GM12864 (cell line): ENCODE measurements around the gene ANGEL1.

Experiments
- DNase-seq: peaks from one replicate; pipeline ENCODE4 v3.0.0-alpha.2; 2011; ENCODE audit warnings: low read depth
- H3K4me3 ChIP-seq: 2 replicates; pipeline ENCODE4 v1.5.1; 2011; ENCODE audit warnings: mild to moderate bottlenecking, low read depth, low read length, control low read depth
- TF ChIP-seq, protein P1 (sequence below): IDR thresholded peaks from 2 replicates; pipeline ENCODE4 v1.5.1; 2011; ENCODE audit warnings: low read depth, mild to moderate bottlenecking, moderate library complexity, low read length, control low read depth, inconsistent platforms; ENCODE audit errors: missing control alignments

The ANGEL1 gene, protein sequence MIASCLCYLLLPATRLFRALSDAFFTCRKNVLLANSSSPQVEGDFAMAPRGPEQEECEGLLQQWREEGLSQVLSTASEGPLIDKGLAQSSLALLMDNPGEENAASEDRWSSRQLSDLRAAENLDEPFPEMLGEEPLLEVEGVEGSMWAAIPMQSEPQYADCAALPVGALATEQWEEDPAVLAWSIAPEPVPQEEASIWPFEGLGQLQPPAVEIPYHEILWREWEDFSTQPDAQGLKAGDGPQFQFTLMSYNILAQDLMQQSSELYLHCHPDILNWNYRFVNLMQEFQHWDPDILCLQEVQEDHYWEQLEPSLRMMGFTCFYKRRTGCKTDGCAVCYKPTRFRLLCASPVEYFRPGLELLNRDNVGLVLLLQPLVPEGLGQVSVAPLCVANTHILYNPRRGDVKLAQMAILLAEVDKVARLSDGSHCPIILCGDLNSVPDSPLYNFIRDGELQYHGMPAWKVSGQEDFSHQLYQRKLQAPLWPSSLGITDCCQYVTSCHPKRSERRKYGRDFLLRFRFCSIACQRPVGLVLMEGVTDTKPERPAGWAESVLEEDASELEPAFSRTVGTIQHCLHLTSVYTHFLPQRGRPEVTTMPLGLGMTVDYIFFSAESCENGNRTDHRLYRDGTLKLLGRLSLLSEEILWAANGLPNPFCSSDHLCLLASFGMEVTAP

DNA sequence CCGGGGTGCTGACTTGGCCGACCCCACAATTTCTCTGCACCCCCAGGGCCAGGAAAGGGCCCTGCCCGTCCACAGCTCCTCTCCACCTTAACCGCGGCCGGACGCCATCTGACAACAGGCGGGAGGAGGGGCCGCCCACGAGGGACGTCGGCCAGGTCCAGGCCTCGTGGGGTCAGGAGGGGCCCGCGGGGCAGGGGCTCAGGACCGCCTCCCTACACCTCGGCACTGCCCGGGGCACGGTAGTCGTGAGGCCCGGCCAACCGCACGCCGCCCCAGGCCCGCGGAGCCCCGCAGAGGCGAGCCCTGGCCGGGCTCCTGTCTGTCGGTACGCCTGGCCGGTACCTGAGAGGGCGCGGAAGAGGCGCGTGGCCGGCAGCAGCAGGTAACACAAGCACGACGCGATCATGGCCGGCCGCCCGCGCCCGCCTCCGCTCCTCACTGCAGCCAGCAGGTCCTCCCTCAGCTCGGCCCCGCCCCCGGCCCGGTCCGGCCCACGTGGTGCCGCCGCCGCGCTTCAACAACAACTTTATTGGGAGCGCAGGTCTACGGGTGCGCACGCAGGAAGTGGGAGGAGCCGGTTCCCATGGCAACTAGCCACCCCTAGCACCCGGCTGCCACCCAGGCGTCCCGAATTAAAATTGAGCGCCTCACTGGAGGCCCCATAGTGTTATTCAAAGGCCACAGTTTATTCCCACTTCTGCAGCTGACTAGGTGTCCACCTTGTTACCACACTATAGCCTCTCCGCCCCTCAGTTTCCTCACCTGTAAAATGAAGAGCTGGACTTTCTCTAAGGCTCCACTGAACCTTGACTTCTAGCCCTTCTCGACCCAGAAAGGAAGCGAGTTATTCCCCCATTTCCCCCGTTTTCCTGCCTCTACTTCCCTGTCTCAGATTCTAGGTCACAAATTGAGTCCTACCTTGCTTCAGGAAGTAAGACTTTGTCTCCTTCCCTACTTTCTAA lies at the start of gene ANGEL1:
Gene ANGEL1, minus strand, starts transcription at position 461 of the 962 bp plus-strand sequence. Its CDS starts 55 bp downstream, at position 406.
- peak; percentile 87 for DNase-seq
- peak within 1 kb of the TSS; percentile 85 for H3K4me3 ChIP-seq
- TF ChIP-seq, protein P1, sequence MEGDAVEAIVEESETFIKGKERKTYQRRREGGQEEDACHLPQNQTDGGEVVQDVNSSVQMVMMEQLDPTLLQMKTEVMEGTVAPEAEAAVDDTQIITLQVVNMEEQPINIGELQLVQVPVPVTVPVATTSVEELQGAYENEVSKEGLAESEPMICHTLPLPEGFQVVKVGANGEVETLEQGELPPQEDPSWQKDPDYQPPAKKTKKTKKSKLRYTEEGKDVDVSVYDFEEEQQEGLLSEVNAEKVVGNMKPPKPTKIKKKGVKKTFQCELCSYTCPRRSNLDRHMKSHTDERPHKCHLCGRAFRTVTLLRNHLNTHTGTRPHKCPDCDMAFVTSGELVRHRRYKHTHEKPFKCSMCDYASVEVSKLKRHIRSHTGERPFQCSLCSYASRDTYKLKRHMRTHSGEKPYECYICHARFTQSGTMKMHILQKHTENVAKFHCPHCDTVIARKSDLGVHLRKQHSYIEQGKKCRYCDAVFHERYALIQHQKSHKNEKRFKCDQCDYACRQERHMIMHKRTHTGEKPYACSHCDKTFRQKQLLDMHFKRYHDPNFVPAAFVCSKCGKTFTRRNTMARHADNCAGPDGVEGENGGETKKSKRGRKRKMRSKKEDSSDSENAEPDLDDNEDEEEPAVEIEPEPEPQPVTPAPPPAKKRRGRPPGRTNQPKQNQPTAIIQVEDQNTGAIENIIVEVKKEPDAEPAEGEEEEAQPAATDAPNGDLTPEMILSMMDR = no peak

DNA sequence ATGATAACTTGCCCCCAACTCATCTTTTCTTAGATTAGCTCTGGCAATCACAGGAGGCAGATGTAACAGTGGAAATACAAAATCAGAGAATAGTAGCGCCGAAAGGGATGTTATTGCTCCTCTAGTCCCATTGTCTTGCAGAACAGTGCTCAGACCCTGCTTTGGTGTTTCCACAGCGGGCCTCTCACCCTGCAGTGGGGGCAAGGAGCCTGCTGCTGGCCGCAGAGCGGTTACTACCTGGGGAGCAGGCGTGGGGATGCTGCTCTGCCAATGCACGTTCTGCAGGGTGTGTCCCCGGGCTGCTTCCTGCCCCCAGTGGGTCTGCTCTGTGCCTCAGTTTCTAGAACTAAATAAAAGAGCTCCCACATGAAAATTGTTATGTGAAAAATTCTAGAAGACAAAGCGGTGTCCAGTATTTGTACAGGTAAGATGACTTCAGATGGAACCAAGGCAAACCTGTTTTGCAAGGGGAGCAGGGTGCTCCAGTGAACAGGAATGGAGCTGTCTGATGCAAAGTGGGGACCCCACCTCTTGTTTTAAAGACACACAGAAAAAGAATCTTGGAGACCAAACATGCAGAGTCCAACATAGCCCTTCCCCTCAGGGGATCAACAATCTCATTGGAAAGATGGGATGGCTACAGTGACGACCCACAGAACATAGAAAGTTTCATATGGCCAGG lies 49.0 kb upstream of the ANGEL1 start:
- H3K4me3 ChIP-seq = no peak overlapping the region
- DNase-seq = no peak
- TF ChIP-seq, protein P1 = no peak

DNA sequence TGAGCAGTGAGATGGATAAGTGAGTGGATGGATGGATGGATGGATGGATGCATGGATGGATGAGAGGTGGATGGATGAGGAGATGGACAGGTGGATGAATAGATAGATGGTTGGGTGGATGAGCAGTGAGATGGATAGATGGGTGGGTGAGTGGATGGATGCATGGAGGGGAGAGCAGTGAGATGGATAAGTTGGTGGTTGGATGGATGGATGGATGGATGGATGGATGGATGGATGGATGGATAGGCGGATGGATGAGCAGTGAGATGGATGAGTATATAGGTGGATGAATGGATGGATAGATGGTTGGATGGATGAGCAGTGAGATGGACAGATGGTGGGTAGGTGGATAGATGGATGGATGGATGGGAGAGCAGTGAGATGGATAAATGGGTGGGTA lies 44.1 kb upstream of the ANGEL1 start:
- H3K4me3 ChIP-seq = no peak overlapping the region
- TF ChIP-seq, protein P1 = no peak
- DNase-seq = no peak

DNA sequence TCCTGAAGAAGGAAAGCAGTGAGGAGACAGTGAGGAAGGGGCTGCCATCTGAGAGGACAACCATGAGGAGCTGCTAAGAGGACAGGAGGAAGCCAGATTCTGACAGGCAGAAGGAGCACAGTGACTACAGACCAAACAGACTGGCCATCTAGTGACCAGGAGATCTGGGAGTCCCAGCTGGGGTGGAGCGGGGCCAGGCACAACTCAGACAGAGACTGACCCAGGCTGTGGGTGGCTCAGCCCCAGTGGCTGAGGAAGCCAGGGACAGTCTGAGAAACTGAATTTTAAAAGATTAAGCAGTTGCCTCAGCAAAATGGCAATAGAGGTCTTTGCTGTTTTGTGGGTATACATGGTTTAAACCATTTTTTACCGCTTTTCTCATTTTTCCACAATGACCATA lies 42.4 kb upstream of the ANGEL1 start:
- TF ChIP-seq, protein P1 = no peak
- H3K4me3 ChIP-seq = no peak overlapping the region
- DNase-seq = no peak

DNA sequence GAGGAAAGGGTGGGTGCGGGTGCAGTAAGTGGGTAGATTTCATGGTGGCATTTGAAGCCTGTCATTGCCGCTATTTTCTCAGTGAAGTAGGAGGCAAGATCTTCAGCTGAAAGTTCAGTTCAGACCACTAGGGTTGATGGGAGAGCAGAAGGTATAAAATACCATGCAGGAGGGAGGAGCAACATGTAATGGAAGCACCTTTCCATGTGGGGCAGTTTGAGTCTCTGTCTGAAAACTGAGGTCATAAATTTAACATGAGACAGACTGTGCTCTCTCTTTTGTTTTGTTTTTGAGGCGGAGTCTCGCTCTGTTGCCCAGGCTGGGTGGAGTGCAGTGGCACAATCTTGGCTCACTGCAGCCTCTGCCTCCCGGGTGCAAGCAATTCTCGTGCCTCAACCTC lies 36.2 kb upstream of the ANGEL1 start:
- no peak for DNase-seq
- TF ChIP-seq, protein P1 = no peak
- H3K4me3 ChIP-seq = no peak overlapping the region
